NK-92 (cell line): Measurements from ENCODE around the gene NCS1.

Experiments
- DNase-seq: peaks from one replicate; lab custom pipeline; 2025; ENCODE audit not compliant: unreplicated experiment; lab: John Stamatoyannopoulos, UW

NCS1 gene

DNA sequence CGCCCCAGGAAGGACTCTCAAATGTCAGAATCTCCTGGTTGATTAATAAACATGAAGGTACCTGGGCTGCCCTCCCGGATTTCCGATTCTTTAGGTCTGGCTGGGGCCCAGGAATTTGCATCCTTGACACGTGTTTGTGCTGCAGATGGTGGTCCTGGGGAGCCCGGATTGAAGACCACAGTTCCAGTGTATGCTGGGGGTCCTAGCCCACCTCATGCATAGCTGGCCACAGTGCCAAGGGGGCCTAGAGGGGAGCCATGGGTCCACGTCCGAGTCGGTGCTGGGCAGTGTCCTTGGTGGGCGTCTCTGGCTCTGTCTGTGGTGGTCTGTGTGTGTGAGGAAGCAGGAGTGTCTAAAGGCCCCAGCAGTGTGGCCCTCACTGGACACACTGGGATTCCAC, 3.2 kb downstream of the NCS1 start:
- DNase-seq: no peak

DNA sequence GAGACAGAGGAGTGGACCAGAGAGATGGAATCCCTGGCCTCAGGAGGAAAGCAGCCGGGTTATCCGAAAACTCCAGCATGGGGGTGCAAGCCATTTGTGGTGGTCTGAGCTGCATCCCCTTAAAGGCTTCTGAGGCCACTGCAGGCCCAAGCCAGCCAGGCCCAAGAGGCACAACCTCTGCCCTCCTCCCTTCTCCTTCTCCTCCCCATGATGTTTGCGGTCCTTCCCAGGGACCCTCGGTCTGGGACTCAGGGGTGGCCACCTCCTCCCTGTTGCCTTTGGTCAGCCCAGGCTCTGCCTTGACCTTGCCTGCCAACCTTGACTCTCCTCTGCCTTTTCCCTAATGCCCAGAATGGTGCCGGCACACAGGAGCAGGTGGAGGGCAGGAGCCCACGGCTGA, 4.6 kb downstream of the NCS1 start:
- no peak for DNase-seq

DNA sequence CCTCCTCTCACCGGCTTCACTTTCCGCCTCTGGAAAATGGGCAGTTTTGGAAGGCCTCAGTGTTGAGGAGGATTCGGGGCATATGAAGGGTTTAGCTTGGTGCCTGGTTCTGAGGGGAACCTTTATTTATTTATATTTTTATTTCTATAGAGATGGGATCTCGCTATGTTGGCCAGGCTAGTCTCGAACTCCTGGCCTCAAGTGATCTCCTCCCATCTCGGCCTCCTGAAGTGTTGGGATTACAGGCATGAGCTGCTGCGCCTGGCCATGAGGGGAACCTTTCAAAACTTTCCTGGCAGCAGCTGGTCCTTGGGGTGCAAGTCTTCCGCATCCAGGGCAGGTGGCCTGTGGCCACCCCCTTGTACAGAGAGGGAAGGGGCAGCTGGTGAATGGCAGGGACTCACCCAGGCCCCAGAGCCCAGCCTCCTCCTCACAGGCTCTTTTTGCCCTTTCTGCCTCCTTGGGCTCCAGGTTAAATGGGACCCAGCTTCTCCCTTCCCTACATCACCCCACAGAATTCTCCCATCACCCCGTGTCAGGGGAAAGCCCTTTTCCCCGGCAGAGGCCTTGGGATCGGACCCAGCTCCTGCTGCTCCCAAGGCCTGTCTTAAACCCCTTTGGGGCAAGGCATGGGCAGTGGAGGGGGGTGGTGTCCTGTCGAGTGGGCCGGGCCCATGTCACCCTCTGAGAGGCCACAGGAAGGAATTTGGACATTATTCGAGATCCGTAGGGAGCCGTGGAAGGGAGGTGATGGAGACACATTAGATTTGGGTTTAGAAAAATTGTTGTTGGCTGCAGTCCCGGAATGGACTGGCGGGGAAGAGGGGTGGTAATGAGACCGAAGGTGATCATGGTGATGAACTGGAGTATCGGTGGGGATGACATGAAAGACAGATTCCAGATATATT, 5.9 kb downstream of the NCS1 start:
- DNase-seq: no peak

- DNase-seq: no peak
Measured at GRCh38 chr9:130179331-130179907, 7.2 kb downstream of the NCS1 start.

DNA sequence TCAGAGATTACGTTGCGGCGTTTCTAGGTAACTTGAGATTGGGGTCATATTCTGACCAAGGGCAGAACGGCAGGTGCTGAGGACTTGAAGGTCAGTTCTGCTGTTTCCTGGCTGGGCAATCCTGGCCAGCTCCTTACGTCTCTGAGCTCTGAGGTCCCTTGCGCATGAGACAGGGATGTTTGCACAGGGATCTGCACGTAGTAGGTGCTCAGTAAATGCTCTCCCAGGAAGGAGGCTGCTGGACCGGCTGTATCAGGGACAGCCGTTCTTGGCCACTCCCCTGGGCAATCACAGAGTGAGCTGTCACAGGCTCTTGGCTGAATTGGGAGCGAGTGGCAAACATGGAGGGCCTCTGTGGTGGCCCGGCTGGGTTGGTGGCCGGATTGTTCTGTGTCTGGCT, 8.3 kb downstream of the NCS1 start:
- DNase-seq: no peak

GRCh38 chr9:130181678-130182380, 9.6 kb downstream of the NCS1 start:
- DNase-seq: no peak

- no peak for DNase-seq
Measured at GRCh38 chr9:130182381-130182909, 10.2 kb downstream of the NCS1 start.

DNA sequence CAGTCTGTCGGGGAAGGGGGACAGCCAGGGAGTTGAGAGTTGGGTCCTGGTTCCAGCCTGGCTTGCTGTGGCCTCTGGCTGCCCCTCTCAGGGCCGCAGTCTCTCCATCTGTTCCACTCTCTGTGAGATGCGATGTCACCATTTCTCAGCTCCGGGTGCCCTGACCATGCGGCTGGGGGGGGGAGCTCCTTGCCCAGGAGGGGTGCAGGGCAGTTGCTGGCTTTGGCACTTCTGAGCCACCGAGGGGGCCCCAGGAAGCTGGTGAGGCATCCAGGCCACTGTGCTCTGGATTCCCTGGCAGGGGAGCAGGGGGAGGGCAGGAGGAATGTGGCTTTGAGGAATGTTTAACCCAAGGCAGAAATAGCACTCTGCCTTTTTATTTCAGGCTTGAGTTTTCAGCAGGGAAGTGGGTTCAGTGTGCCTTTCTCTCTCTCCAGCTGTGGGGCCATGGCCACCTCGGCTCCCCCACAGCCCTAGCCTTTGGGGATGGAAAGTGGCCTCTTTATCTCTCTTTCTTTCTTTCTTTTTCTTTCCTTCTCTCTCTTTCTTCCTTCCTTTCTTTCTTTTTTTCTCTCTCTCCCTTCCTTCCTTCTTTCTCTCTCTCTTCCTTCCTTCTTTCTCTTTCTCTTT, 11.0 kb downstream of the NCS1 start:
- no peak for DNase-seq

DNA sequence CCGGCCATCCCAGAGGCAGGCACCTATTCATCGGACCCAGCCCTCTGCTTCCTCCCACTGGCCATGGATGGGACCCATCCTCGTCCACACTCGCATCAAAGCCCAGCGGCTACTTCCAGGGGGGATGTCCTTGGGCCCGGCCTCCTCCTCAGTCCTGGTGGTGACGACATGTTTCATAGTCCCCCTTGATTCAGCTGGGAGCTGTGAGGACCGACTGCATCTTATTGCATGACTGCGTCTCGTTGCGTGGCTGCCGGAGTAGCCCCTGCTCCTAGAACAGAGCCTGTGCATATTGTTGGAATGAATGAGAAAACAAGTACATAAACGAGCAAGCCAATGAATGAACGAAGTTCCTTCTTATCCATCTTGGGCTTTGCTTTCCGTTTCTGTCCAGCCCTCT, 12.8 kb downstream of the NCS1 start:
- no peak for DNase-seq

DNA sequence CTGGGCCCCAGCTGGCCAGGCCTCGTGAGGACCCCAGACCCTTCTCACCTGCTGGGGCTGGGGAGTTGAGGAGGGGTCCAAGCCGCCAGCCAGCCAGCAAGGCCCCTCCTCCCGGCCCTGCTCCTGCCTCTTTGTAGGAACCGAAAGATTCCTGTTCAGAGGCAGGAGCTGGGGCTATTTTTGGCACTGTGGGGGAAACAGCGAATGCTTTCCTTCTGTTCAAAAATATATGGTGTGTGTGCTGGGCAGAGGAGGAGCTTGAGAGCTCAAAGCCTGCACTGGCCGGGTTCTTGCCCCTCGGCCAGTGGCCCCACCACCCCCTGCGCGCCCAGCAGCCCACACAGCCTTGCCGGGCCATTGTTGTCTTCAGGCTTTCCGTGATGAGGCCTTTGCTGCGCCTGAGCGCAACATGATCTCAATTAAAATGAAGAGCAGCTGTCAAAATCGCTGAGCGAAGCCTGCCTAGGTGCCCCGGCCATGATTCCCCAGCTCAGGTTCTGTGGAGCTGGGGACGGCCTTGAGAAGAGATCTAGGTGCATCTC, 13.4 kb downstream of the NCS1 start:
- no peak for DNase-seq

GRCh38 chr9:130186051-130186450, 13.8 kb downstream of the NCS1 start:
- DNase-seq: no peak

- no peak for DNase-seq
Measured at GRCh38 chr9:130186839-130187522, 14.8 kb downstream of the NCS1 start.

DNA sequence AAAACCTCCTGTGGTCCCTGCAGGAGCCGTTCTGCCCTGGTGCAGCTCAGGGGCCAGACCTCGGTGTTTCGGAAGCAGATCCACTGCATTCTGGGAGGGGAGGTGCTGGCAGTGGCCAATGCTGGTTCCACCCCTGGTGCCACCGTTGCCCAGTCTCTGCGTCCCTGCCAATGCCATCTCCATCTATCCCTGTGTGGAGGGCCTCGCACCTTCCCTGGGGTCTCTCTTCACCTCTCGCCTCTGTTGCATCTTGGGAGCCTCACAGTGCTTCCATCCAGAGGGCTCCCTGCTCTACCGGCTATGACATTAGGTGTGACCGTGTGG, 15.3 kb downstream of the NCS1 start:
- DNase-seq: no peak

- no peak for DNase-seq
Measured at GRCh38 chr9:130188860-130189481, 16.8 kb downstream of the NCS1 start.

DNA sequence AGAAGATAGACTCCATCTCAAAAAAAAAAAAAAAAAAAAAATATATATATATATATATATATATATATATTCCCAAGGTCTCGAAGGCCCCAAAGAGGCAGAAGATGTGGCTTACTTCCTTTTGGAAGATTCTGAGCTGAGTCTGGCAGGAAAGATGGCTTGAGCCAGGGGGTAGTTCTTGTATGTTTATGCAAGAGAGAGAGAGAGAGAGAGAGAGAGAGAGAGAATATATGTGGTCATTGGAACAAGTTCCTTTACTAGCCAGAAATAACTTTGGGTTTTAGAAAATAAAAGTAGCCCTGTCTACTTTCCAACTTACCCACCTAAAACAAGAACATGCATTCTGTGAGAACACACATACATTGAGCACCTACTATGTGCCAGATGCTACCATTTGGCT, 17.6 kb downstream of the NCS1 start:
- no peak for DNase-seq

GRCh38 chr9:130191068-130191748, 19.0 kb downstream of the NCS1 start:
- no peak for DNase-seq

DNA sequence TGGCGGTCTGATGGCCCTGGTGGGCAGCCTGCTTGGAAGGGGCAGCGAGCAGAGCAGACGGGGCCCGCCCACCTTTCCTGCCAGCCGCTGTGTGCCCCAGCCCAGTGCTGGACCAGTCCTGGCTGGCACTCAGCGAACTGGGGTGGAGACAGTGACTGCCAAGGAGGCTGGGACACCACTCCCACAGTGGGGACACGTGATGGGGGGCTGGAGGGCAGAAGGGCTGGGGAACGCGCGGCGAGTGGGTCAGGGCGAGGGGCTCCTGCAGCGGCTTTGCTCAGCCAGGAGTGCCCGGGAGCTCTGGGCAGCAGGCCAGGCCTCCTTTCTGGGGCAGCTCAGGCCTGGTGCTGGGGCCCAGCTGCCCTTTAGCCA, 19.5 kb downstream of the NCS1 start:
- DNase-seq: no peak

DNA sequence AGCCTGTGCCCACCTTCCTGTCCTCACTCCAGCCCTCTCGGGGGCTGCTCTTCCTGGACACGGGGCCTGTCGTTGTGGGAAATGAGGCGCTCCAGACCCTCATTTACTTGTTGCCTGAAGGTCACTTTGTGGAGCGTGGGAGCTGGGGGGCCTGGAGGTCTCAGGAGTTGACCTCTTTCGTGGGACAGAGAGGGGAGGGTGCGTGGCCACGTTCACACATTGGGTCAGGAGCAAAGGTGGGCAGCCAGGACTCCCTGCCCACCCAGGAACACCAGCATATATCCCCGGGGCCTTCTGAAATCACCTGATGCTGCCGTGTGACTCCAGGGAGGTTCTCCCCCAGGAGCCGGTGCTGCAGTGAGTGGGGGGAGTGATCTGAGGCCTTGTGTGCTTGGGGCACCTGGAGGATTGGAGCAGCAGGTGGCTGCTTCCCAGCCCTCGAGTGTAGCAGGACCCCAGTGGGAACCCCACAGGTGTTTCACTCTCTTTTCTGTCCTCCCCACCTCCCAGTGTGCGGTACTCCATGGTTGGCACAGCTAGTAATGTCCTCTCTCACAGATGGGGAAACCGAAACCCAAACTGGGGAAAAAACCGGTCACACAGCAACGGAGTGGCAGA, 20.3 kb downstream of the NCS1 start:
- DNase-seq: no peak

GRCh38 chr9:130193103-130193502, 20.9 kb downstream of the NCS1 start:
- no peak for DNase-seq
